ENCODE measurements around the gene PRKCB. TPM values are rescaled to one million over a fixed set of nuclear protein-coding genes. Genes with fewer than 3 reads are reported as not detected.

PRKCB gene
- total RNA-seq, 1 donor from 2014 or later = 24.1 TPM

DNA sequence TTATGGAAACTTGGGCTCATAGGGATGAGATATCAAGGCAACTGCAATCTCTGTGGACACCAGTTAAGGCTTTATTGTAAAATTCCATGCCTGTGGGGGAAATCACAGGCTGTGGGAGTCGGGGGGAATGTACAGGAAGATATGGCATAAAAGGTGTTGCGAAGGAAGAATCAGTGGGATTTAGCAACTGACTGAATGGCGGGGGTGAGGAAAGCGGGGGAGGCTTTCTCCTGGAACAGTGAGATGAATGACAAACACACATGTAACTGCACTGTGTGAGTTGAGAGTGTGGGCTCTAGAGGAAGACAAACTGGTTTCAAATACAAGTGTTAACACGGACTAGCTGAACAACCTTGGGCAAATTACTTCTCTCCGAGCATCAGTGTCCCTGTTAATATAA, 143.7 kb downstream of the PRKCB start:
- H3K36me3 ChIP-seq = no peaks in the 10 kb centered on the region
- H3K4me3 ChIP-seq = no peak overlapping the region
- no peak for ATAC-seq
- H3K9me3 ChIP-seq = no peaks in the 10 kb centered on the region
- no peak for DNase-seq
- intact Hi-C loops (cut with DNase I) = no loop called here
- H3K4me1 ChIP-seq = no peaks in the 10 kb centered on the region
- H3K27ac ChIP-seq = no peak overlapping the region
- H3K27me3 ChIP-seq (ENCODE audit: low read depth) = no peaks in the 10 kb centered on the region
- TF ChIP-seq, protein P1, sequence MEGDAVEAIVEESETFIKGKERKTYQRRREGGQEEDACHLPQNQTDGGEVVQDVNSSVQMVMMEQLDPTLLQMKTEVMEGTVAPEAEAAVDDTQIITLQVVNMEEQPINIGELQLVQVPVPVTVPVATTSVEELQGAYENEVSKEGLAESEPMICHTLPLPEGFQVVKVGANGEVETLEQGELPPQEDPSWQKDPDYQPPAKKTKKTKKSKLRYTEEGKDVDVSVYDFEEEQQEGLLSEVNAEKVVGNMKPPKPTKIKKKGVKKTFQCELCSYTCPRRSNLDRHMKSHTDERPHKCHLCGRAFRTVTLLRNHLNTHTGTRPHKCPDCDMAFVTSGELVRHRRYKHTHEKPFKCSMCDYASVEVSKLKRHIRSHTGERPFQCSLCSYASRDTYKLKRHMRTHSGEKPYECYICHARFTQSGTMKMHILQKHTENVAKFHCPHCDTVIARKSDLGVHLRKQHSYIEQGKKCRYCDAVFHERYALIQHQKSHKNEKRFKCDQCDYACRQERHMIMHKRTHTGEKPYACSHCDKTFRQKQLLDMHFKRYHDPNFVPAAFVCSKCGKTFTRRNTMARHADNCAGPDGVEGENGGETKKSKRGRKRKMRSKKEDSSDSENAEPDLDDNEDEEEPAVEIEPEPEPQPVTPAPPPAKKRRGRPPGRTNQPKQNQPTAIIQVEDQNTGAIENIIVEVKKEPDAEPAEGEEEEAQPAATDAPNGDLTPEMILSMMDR (IDR thresholded peaks at IDR 0.05) = no peak

DNA sequence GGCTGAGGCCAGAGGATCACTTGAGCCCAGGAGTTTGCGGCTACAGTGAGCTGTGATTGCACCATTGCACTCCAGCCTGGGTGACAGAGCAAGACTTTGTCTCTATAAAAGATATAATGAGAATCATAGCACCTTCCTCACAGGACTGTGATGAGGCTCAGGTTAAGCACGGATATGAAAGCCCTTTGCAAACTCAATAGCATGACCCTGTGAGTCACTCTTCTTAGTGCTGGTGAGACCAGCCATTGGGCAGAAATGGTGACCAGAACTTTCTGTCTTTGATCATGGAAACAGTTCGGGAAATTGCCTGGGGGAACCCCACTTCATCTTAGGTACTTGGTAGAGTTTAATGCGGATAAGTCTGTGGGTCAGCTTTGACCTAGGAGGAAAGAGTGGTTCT, 144.2 kb downstream of the PRKCB start:
- intact Hi-C loops (cut with DNase I) = no loop called here
- DNase-seq = no peak
- H3K4me1 ChIP-seq = no peaks in the 10 kb centered on the region
- no peaks in the 10 kb centered on the region for H3K9me3 ChIP-seq
- H3K27me3 ChIP-seq (ENCODE audit: low read depth) = no peaks in the 10 kb centered on the region
- H3K36me3 ChIP-seq = no peaks in the 10 kb centered on the region
- TF ChIP-seq, protein P1 (IDR thresholded peaks at IDR 0.05) = no peak
- no peak for ATAC-seq
- no peak overlapping the region for H3K4me3 ChIP-seq
- H3K27ac ChIP-seq = no peak overlapping the region

DNA sequence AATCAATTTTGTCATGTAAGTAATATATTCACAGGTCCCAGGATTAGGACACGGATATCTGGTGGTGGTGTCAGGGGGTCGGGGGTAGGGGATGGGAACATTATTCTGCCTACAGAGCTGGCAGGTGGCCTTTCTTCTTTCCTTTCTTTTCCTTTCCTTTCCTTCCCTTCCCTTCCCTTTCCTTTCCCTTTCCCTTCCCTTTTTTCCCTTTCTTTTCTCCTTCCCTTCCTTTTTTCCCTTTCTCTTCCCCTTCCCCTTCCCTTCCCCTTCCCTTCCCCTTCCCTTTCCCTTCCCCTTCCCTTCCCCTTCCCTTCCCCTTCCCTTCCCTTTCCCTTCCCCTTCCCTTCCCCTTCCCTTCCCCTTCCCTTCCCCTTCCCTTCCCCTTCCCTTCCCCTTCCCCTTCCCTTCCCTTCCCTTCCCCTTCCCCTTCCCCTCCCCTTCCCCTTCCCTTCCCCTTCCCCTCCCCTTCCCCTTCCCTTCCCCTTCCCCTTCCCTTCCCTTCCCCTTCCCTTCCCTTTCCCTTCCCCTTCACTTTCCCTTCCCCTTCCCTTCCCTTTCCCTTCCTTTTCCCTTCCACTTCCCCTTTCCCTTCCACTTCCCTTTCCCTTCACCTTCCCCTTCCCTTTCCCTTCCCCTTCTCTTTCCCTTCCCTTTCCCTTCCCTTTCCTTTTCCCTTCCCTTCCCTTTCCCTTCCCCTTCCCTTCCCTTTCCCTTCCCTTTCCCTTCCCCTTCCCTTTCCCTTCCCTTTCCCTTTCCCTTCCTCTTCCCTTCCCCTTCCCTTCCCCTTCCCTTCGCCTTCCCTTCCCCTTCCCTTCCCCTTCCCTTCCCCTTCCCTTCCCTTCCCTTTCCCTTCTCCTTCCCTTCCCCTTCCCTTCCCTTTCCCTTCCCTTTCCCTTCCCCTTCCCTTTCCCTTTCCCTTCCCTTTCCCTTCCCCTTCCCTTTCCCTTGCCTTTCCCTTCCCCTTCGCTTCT, 145.9 kb downstream of the PRKCB start:
- Histone ChIP-seq H3K4me3 (no peak overlapping the region), H3K4me1 (no peaks in the 10 kb centered on the region), H3K27ac (no peak overlapping the region), H3K36me3 (no peaks in the 10 kb centered on the region), H3K27me3 (ENCODE audit: low read depth) (no peaks in the 10 kb centered on the region), H3K9me3 (no peaks in the 10 kb centered on the region)
- intact Hi-C loops (cut with DNase I) = no loop called here
- DNase-seq = no peak
- no peak for ATAC-seq
- TF ChIP-seq, protein P1 (IDR thresholded peaks at IDR 0.05) = no peak

DNA sequence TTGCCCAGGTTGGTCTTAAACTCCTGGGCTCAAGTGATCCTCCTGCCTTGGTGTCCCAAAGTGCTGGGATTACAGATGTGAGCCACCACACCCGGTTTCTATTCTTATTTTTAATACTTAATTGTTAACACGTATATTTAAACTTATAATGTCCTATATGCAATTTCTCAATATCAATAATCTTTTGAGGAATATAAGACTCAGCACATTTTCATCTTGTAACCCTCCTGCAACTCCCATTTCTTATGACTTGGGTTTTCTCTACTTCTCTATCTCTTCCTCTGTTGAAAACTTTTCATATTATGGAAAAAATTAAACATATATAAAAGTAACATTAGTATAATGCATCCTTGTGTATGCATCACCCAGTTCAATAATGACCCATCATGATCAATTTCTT, 150.7 kb downstream of the PRKCB start:
- no peaks in the 10 kb centered on the region for H3K4me1 ChIP-seq
- DNase-seq (no peak), ATAC-seq (no peak)
- no peaks in the 10 kb centered on the region for H3K27me3 ChIP-seq (ENCODE audit: low read depth)
- no peaks in the 10 kb centered on the region for H3K9me3 ChIP-seq
- intact Hi-C loops (cut with DNase I) = no loop called here
- no peaks in the 10 kb centered on the region for H3K36me3 ChIP-seq
- TF ChIP-seq, protein P1 (IDR thresholded peaks at IDR 0.05) = no peak
- H3K27ac ChIP-seq = no peak overlapping the region
- H3K4me3 ChIP-seq = no peak overlapping the region

DNA sequence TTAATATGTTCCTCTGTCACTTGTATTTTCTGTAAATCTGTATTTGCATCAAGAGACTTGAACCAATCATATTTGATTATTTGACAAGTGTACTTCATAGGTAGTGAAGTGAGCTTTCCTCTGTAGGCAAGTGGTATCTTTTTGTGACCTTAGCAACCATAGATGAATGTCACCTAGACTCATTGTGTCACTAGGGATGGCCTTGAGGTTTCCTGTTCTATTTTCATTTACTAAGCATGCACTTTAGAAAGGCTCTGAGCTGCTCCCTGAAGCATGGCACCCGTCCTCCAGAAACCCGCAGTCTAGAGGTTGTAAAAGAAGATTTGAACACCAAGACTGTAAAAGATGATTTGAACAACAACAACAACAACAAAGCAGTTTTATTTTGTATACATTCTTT, 151.7 kb downstream of the PRKCB start:
- ATAC-seq (no peak), DNase-seq (no peak)
- no peaks in the 10 kb centered on the region for H3K9me3 ChIP-seq
- H3K27me3 ChIP-seq (ENCODE audit: low read depth) = no peaks in the 10 kb centered on the region
- intact Hi-C loops (cut with DNase I) = no loop called here
- H3K27ac ChIP-seq = no peak overlapping the region
- TF ChIP-seq, protein P1 (IDR thresholded peaks at IDR 0.05) = no peak
- no peaks in the 10 kb centered on the region for H3K4me1 ChIP-seq
- no peak overlapping the region for H3K4me3 ChIP-seq
- no peaks in the 10 kb centered on the region for H3K36me3 ChIP-seq
